Kidney tubule cell (primary cell): ENCODE results near the gene GMDS.

Experiments
- DNase-seq: peaks from one replicate; pipeline ENCODE4 v3.0.0-alpha.2; 2018; ENCODE audit warnings: low spot score

The GMDS gene

GRCh38 chr6:1739220-1739619 is 506.2 kb downstream of the GMDS start:
- no peak for DNase-seq

GRCh38 chr6:1738558-1739081 is 506.8 kb downstream of the GMDS start:
- no peak for DNase-seq

- DNase-seq, result no peak
Observed at GRCh38 chr6:1737463-1738311, 507.7 kb downstream of the GMDS start.

DNA sequence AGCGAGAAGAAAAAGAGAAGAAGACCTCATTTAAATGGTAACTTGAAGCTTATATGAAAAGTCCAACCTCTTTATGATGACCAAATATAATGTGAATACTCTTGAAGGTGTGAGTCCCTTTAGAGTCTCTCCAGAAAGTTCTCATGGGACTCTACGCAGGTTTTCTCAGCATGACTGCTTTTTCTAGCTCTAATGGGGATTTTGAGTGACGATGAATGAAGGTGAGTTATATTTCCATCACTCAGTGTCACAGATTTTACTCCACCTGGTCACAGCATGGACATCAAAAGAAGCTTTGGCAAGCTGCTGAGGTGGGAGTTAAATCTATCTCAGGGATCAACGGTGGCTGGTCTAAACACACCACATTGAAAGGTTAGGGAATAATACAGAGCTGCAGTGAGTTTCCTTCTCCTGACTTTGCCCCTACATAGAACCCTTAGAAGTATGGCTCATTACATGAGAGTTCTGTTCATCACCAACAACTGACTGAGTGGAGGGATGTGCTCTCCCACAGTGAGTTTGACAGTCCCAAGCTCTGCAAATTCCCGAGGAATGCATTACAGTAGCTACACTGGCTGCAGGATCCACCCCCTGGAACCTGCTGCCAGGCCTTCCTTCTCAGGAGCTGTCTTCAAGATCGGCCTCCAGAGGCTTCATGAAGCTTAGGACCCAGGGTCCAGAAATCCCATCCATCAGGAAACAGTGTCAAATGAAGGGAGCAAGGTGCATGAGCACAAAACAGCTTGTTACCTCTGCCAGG is 508.9 kb downstream of the GMDS start:
- DNase-seq, result no peak

DNA sequence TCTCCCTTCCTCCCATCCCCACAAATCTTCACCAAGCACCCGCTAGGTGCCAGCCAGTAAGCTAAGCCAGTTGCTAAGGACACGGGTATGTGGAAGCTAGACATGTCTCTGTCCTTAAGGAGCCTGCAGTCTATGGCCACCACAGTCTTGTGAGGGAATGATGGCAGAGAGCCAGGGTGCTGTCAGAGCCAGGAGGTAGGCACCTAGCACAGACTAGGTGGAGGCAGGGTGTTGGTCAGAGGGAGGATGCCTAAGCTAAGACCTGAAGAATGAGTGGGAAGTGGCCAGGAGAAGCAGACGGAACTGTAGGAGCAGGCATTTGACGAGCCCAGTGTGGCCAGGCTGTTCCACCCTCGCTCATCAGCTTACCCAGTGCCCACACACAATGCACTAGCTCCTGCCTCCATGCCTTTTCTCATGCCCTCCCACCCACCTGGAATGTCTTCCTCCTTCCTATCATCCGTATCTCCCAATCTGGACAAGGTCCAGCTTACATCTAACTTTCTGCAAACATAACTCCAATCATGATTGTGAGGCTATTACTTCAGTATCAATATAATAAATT is 510.1 kb downstream of the GMDS start:
- peak; percentile 55 for DNase-seq

GRCh38 chr6:1730882-1731281 is 514.5 kb downstream of the GMDS start:
- DNase-seq, result no peak

DNA sequence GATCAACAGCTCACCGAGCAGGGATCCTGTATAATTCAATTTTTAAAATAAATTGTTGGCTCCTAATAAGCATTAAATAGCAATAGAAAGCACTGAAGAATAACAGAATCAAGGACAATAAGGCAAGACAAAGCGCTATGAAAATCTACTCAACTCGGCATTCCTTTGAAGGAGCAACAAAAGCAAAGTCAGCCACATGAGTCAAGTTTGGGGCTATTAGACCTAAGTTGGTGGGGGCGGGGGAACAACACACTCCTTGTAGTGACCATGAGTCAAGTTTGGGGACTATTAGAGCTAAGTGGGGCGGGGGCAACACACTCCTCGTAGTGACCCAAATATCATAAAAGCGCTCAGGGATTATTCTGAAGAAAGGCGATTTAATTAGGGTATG is 515.7 kb downstream of the GMDS start:
- DNase-seq, result no peak

GRCh38 chr6:1729133-1729749 is 516.2 kb downstream of the GMDS start:
- no peak for DNase-seq

GRCh38 chr6:1726341-1726768 is 519.0 kb downstream of the GMDS start:
- no peak for DNase-seq

DNA sequence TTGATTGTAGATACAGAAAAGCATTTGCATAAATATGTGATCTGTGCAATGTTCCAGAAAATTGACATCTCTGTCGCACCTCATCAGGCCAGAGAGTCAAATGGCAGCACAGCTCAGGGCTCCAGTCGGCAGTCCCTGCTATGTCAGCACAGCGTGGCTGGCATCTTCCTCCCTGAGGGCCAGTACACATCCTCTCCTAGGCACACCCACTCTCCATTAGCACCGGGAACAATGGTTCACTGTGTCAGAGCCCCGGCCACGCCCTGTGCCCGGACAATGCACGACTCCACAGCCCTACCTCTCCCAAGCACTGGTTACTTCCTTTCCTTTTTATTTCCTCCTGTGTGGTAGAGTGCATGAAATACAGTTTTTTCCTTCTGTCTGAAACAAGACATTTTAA is 520.8 kb downstream of the GMDS start:
- DNase-seq, result peak; percentile 74

GRCh38 chr6:1724124-1724523 is 521.3 kb downstream of the GMDS start:
- DNase-seq, result no peak

DNA sequence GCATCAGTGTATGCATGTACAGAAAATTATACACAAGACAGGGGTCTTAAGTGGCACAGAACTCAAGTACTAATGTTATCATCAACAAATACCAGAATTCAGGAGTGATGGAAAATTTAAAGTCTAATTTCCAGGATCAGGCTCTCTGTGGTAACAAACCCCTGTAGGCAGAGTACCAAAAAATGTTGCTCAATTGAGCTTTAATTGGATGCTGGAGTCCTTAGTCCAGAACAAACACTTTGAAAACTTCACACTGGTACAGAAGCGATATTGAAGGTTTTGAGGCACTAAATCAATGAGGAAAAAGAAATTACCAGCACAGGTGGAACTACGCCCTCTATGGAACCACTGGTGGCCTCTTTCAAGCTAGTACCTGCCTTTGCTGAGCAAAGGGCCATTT is 522.6 kb downstream of the GMDS start:
- no peak for DNase-seq

DNA sequence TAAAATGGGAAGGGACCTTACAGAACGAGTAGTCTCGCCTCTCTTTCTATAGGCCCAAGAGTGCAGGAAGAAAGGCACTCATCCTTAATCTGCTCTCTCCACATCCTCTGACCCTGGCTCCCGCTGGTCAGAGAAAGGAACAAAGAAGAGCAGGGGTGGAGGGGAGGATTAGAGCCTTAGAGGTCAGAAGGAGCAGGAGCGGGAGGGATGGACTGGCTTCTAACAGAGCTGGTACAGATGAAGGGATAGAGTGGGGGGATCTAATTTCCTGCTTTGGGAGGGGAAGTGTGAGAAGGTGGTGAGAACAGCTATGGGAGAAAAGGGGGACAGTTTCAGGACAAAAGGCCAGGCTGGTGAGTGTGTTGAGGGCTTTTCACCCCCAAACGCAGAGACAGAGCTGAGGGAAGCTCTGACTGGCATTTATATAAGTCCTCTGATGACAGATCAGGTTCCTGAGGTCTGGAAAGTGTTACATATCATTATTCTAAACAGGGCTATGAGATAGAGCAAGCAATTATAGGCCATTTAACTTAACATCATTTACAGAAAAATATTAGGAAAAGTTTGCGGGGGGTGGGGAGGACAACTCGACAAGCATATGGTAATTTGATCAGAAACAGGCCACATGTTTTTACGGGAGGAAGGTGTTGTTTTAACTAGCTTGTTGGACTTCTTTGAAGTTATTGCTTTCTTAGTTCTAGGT is 524.6 kb downstream of the GMDS start:
- no peak for DNase-seq

- no peak for DNase-seq
Observed at GRCh38 chr6:1719922-1720321, 525.5 kb downstream of the GMDS start.

GRCh38 chr6:1716868-1717267 is 528.5 kb downstream of the GMDS start:
- peak; percentile 31 for DNase-seq

GRCh38 chr6:1716396-1716795 is 529.0 kb downstream of the GMDS start:
- no peak for DNase-seq

GRCh38 chr6:1715336-1715735 is 530.1 kb downstream of the GMDS start:
- no peak for DNase-seq

- DNase-seq, result no peak
Observed at GRCh38 chr6:1714654-1715053, 530.8 kb downstream of the GMDS start.

GRCh38 chr6:1713016-1713600 is 532.3 kb downstream of the GMDS start:
- no peak for DNase-seq

- no peak for DNase-seq
Observed at GRCh38 chr6:1712451-1712850, 533.0 kb downstream of the GMDS start.

DNA sequence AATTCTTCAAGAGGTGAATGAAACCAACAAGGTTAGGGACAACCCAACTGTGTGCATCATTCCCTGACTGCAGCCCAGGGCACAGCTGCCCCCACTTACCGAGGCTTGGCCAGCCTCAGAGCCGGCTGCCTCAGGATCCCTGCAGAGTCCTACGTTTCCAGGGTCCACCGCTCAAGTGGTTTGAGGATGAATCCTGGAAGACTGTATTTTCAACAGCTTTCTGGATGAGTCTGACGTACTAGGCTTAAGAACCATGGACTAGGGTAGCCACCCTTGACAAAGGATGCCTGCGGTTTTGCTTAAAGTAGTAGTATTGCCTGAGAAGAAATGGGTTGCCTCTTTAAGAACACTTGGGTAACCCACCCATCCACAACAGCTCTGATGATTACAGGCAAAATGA is 534.3 kb downstream of the GMDS start:
- no peak for DNase-seq
